Stimulated activated CD4-positive, alpha-beta T cell treated with anti-CD3 and anti-CD28 coated beads, Interleukin-15, amount 100 ng/mL, for 24 hours (primary cell): ENCODE data around the gene CLIC3.
A peak's percentile ranks its signal among the peaks of the same experiment; 100 is the strongest.
"Not testable (repeated sequence)": the region's sequence is repeated elsewhere in the genome, so short reads cannot be mapped to it uniquely, and the experiment has no call there.

Experiments
- DNase-seq: peaks from one replicate; pipeline ENCODE4 v3.0.0-alpha.2; 2020

The CLIC3 gene, protein sequence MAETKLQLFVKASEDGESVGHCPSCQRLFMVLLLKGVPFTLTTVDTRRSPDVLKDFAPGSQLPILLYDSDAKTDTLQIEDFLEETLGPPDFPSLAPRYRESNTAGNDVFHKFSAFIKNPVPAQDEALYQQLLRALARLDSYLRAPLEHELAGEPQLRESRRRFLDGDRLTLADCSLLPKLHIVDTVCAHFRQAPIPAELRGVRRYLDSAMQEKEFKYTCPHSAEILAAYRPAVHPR

DNA sequence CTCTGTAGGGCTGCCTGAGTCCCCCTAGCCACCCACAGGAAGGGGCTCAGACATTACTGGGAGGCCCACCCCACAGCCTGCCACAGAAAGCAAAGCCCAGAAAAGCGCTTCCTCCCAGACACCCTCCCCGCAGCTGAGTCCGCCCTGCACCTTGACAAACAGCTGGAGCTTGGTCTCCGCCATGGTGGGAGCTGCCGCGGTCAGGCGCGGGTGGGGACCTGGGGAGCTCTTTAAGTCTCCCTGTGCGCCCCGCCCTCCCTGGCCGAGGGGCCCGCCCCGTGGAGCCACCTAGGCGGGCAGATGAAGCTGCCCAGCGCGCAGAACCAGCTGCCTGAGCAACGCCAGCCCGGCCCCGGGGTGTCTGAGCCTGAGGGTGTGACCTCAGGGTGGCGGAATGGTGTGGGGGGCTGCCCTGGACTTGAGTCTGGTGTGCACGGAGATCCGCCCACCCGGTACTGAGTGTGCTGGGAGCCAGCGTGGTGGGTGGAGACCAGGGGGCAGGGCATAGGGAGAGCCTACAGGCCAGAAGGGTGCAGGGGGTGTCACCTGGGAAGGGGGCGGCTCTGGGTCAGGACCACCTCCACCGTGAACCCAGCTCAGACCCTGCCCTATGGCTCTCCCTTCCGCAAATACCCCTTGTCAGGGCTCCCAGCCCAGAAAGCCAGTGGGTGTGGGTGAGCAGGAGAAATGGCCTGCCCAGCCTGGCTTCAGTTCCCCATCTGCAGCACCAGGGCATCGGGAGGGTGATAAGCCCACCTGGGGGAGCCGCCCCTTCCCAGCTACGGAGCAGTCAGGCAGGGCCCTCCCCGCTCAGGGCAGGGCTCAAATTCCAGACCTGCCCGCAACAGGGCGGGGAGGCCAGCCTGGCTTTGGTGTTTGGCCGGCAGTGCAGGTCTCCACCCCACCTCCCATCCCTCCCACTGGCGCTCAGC, at the start of gene CLIC3:
Gene CLIC3, minus strand, starts transcription at position 208 of the 932 bp plus-strand sequence. Its CDS starts 25 bp downstream, at position 183.
- peak; percentile 51 for DNase-seq

DNA sequence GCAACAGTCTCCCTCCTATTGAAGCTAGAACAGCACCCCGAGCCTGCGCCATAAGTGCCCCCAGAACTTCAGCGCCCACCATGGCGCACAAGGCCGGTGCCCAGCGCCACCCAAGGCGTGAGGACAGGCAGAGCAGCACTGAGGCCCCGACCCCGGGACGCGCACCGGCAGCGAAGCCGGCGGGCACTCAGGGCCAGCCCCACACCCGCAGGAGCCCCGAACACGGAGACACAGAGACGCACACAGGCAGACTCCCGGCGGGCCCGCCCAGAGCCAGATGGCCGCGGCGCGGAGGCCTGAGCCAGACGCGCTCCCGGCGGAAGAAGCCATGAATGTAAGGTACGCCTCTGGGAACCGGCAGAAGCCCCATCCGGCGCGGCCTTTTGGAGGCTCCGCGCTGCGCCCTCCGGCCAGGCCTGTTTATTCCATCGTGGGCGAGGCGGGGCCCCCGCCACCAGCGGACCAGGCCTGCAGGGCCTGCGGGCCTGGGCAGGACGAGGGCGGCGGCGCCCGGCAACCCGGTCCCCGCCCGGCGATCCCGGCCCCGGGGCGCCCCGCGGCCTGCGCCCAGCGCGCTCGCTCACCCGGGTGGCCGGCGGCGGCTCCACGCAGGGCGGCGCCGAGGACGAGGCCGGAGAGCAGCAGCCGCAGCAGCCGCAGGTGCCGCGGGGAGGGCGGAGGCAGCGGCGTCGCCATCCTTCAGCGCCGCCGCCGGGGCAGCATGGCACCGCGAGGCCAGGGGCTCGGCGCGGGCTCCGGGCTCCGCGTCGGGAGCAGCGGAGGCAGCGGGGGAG, 49.1 kb upstream of the CLIC3 start:
- peak; percentile 55 for DNase-seq

DNA sequence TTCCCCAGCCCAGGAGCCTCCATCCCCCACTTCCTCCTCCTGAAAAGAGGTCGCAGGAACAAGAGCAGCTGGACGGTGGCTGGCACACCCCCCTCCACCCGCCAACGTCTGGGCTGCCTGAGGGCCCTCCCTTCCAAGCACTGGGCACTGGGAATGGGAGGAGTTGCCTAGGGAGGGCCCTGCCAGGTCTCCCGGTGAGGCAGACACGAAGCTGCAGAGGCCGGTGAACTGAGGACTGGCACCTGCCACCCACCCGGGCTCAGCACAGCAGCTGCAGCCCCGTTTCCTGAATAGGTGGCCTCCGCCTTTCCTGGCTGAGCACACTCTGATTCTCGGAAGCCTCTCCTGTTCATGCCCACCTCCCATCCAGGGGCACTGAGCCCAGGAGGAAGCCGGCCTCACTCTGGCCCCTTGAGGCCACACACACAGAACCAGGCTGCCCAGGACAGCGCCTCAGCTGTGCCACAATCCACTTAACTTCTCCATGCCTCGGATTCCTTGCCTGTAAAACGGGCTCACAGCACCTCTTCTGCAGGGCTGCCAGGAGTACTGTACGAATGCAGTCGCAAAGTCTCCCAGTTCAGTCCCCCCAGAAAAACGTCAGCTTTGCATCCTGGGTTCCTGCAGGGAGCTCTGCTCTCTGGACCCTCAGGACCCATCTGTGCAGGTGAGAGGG, 48.3 kb upstream of the CLIC3 start:
- DNase-seq, result no peak

DNA sequence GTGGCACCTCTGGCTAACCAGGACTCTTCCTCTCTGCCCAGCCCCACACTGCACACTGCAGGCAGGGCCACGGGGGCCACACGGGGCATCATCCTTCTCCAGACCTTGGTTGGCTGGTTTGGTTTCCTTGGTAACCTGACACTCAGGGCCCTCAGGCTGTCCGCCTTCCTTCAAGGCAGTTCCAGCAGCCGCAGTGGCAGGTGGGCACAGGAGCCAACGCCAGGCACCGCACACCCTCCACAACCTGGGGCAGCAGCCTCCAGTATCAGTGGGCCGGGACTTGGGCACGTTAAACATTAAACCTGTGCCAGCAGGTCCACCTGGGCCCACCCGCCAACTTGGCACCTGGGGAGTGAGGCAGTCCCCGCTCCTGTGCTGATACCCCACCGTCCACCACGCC, 47.7 kb upstream of the CLIC3 start:
- DNase-seq, result no peak

DNA sequence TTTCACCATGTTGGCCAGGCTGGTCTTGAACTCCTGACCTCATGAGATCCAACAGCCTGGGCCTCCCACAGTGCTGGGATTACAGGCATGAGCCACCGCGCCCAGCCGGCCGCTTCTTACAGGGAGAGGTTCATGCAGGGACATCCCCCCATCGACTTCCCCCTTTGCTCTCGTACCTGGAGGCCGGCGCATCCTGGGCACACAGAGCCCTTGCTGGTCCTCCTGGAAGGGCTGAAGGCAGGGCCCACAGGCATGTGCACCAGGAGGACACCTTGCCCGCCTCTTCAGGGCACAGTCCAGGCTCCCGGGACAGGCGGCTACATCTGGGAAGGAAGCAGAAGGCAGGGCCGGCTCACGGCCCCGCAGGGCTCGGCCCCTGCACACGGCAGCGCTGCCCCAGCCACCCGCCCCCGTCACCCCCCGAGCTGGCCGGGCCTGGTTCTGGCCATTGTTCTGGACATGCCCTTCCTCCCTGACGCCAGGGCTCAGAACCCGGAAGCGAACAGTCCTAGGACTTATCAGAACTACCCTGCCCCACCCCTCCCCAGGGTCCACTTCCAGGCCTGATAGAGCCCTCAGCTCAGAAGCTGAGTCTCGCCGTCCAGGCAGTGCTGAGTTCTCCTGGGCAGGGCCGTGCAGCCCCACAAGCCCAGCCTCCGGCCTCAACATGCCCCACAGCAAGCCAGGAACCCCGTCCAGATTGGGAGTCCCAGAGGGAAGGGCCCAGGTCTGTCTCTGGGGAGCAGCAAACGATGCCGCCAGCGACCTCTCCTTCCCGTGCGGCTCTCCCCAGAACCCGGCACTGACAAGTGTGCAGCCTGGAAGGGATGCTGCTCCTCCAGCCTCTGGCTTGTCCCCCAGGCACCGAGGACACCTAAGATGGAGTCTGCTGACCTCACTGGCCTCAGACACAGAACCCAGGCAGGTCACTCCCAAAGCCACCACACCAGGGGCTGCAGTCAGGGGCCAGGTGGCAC, 46.7 kb upstream of the CLIC3 start:
- DNase-seq, result no peak

DNA sequence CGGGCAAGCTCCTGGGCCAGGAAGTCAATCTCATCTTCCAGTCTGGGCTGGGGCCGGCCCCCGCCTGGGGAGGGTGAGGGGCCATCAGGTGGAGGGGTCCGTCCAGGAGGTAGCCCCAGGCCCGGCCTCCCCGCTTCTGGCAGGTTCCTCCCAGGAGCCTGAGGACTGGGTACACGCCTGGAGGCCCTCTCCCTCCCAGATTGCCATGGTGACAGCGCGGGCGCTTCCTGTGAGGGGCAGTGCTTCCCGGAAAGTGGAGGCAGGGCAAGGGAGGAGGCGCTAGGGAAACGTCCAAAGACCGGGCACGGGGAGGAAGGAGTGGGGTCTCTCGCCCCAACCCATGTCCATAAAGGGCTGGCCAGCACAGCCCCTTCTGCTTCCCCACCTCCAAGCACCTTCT, 44.8 kb upstream of the CLIC3 start:
- no peak for DNase-seq

DNA sequence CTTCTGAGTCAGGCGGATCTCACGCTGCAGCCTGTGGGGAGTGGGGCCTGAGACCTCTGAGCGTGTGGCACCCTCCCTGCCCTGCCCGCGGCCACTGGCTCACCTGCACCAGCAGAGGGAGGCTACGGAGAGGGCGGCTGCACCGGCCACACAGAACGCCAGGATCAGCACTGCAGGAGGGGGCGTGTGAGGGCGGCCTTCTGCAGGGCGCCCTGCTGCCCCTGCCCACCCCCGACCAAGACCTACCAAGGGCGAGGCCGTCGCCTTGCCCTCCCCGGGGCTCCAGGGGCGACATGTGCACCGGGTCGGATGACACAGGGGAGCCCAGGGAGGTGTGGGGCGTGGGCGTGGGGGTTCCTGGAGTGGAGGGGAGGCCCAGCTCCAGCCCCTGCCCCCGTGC, 44.2 kb upstream of the CLIC3 start:
- no peak for DNase-seq

DNA sequence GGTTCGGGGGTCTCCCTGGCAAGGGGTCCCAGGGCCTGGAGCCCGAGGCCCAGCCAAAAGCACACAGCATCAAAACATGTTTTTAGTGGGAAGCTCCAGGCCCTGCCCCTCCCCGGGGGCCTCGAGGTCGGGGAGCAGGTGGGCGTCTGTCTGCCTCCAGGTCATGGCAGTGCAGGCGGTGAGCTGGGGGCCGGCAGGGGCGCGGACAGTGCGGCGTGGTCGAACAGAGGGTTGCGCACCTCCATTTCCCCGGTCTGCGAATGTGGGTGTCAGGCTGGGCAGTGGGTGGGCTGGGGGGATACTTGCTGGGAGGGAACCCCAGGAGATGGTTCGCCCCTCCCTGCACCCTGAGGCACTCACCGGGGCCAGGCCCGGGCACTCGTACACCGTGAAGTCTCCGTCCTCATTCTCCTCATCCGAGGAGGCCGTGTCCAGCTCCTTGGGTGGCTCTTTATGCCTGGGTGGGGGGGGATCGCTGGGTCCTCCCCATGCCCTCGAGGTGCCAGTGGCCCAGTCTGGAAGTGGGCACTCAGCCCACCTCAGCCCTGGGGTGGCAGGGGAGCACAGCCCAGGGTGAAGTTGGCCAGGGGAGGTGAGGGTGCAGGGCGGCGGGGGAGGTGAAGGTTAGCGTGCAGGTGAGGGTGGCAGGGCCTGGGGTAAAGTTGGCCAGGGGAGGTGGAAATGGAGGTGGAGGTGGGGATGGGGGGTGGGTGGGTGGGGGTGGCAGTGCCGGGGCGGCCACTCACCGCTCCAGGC, 43.4 kb upstream of the CLIC3 start:
- no peak for DNase-seq

DNA sequence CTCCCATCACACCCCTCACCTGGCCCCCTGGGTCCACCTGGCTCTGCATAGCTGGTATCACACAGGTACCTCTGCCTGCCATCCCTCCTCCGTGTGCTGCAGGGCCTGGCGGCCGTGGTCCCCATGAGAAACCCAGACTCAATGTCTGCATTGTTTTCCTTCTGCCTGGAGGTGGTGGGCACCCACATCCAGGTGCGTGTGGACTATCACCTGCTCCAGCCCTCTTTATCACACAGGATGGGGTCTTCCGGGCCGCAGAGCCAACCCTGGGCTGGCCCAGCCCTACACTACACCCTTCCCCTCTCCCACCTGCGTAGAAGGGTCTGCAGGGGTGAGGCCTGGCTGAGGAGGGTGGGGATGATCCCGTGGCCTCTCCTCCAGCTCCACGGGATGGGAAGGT, 42.5 kb upstream of the CLIC3 start:
- no peak for DNase-seq

DNA sequence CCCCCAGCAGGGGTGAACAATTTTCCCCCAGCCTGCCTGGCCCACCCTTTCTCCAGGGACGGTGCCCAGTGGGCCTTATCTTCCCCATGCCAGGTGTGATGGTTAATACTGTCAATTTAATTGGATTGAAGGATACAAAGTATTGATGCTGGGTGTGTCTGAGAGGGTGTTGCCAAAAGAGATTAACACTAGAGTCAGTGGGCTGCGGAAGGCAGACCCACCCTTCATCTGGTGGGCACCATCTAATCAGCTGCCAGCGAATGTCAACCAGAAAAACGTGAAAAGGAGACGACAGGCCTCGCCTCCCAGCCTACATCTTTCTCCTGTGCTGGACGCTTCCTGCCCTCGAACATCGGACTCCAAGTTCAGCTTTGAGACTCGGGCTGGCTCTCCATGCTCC, 41.1 kb upstream of the CLIC3 start:
- no peak for DNase-seq

DNA sequence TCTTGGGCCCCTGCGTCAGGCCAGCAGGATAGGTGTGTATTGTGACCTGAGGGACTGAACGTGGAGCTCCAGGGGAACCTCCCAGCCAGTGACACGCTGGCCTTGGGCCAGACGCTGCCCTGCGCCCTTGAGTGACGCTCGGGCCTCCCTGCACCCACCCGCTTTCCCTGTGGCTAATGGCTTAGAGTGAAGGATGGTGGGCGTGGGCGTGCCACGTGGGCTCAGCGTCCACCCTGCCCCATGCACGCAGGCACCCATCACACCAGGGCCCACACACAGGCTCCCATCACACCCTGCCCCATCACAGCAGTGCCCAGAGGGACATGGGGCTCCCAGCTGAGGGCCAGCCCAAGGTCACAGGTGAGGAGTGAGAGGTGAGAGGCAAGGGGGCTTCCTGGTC, 40.7 kb upstream of the CLIC3 start:
- no peak for DNase-seq

DNA sequence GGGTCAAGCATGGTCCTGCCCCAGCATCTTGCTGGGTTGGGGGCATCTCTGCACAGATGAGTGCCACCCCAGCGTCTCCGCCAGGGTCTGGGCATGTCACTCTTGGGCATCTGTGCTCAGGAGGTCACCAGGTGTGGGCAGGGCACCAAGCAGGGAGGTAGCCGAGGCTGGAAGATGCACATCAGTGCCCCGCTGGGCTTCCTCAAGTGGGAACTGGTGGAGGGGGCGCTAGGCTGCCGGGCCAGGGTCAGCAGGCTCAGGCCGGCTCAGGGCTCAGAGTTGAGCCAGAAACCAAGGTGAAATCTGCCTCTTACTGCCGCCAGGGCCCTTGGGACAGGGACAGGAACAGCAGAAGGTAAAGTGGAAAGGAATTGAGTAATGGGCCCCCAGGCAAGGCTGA, 39.6 kb upstream of the CLIC3 start:
- DNase-seq, result no peak

DNA sequence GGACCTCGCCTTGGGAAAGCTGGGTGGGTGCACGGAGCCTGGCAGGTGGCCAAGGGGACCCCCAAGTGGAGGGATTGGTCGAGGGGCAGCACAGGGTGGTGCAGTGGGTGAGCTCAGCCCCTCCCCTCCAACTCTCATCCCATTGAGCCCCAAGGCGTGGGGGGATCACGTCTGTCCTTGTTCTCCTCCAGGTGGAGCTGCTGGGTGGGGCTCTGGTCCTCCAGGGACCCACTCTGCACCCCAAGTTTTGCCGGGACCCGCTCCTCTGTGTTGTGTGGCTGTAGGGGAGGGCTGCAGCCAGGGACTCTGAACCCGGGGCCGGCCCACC, 39.1 kb upstream of the CLIC3 start:
- DNase-seq, result no peak

DNA sequence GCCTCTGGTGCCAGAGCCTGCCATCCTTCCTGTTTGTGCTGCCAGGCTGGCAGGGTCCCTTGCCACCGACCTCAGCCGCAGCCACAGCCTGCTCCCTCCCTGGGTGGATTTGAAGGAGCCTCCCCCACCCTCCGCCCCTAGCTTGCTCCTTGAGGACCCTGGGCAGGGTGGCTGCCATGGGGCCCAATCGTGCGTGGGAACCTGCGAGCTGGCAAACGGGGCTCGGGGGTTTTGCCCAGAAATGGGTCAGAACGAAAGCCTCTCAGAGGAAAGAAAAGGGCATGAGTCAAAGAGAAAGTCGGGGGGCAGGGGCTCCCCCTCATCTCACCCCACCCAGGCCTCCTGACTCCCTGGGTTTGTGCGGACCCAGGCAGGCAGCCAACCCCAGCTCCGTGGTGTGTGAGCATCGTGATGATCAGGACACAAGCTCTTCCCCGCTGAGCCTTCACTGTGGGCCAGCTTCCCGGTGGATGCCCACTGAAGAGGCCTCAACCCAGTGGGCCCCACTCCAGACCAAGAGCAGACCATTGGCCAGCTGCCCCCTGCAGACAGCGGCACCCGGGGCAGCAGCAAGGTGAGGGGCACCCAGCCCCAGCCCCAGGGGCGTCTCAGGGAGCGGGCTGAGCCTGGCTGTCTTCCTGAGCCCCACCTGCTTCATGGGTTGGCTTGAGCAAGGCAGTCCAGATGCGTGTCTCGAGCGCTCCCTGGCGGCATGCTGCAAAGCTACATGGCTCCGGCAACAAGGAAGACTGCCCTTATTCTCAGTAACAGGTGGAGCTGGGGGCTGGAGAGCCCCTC, 38.5 kb upstream of the CLIC3 start:
- peak; percentile 92 for DNase-seq

DNA sequence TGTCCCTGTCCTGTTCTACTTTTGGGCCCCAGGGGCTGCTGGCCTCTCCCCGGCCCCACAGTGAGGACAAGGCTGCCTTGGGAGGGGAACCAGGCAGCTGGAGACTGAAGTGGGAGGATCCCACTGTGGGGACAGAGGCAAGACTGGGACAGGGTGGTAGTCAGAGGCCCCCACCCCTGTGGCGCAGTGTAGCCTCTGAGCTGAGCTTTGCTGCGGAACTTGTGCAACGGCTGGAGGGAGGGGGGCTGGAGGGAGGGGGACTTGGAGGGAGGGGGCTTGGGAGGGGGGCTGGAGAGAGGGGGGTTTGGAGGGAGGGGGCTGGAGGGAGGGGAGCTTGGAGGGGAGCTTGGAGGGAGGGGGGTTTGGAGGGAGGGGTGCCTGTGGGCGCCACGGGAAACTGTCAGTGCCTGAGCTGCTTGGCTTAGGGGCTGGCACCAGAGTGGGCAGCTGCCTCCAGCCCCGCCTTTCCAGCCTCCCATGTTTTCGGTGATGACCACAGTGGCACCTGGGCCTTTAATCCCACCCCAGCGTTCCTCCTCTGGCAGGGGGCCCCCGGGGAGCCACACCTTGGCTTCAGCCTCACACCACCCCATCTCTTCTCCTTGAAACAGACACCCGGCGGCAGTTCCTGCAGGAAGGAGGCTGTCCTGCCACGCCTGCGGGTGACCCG, 37.8 kb upstream of the CLIC3 start:
- no peak for DNase-seq

DNA sequence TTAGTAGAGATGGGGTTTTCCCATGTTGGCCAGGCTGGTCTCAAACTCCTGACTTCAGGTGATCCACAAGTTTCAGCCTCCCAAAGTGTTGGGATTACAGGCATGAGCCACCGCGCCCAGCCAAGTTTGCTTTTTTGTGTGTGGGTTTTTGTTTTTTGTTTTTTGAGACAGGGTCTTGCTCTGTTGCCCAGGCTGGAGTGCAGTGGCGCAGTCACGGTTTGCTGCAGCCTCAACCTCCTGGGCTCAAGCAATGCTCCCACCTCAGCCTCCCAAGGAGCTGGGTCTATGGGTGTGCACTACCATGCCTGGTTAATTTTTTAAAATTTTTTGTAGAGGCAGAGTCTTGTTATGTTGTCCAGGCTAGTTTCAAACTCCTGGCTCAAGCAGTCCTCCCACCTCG, 37.1 kb upstream of the CLIC3 start:
- not testable (repeated sequence) for DNase-seq

DNA sequence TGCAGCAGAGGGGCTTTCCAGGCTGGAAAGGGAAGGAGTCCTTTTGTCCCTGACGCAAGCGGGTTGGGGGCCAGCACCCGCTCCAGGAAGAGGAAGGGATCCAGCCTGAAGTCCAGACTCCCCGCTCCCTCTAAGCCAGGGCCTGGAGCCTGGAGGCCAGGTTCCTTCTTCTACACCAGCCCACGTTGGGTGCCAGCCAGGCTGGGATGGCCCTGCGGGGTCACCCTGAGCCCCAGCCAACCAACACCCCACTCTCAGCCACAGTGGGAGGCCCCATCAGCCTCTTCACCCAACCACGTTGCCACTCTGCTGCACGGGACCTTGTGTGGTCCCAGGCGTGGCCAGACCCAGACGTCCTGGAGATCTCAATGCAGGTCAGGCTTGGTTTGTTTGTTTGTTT, 36.5 kb upstream of the CLIC3 start:
- DNase-seq, result no peak

DNA sequence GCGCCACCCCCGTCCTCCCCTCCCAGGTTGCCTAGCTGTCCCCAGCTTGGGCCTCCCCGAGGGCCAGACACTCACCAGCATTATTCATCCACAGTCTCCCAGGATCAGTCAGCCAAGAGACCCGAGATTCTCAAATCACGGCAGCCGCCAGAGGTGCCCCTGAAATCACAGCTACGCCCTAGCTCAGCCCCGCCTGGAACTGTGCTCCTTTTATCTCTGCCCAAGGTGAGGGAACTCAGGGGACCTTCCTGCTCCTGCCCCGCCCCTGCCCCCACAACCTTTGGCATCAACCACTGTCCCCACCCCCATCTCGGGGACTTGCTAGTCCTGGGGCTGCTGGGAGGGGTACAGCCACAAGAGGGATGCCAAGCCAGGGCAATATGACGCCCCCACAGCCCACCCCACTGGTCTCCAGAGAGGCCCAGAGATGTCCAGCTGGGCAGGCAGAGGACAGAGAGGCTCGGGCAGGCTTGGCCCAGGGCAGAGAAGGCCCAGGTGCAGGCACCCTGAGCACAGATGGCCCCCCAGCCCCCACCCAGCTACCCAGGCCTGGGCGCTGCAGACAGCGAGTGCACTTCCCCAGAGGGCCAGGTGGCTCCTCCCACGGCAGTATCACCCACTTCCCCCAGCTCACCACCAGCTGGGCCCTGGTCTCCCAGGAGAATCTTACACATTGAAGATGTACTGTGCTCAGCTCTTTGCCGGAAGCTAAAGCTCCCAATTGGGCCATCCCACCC, 35.7 kb upstream of the CLIC3 start, which contains the start of gene FUT7:
Gene FUT7, minus strand, starts transcription at position 185 of the 737 bp plus-strand sequence. Its CDS starts 97 bp downstream, at position 88.
- DNase-seq, result peak; percentile 45
